Liver (tissue), 9 donors: ENCODE measurements around the gene IL26. TPM values are rescaled to one million over a fixed set of nuclear protein-coding genes. Genes with fewer than 3 reads are reported as not detected.

Experiments
- DNase-seq: peaks from one replicate; pipeline ENCODE4 v3.0.0-alpha.2; 2017; ENCODE audit warnings: low spot score
- H3K27ac ChIP-seq, 2 donors: one replicate each; pipeline ENCODE4 v1.7.0; 2013; ENCODE audit warnings: inconsistent platforms in 2 of 2, low read length in 2 of 2, control low read depth in 1 of 2, low read depth in 1 of 2, mild to moderate bottlenecking in 1 of 2
- H3K27me3 ChIP-seq, 4 donors: one replicate each; pipeline versions ENCODE4 v1.6.1 to v1.7.0; 2013; ENCODE audit warnings: low read length in 3 of 4, inconsistent platforms in 1 of 4, mild to moderate bottlenecking in 1 of 4, moderate library complexity in 1 of 4; ENCODE audit not compliant: control insufficient read depth in 4 of 4, insufficient read depth in 4 of 4
- H3K36me3 ChIP-seq, 4 donors: one replicate each; pipeline versions ENCODE4 v1.6.1 to v1.7.0; 2013; ENCODE audit warnings: low read length in 3 of 4, mild to moderate bottlenecking in 3 of 4, low read depth in 1 of 4, moderate library complexity in 1 of 4; ENCODE audit not compliant: control insufficient read depth in 4 of 4, insufficient read depth in 3 of 4
- H3K4me1 ChIP-seq, 4 donors: one replicate each; pipeline versions ENCODE4 v1.6.1 to v1.7.0; 2013; ENCODE audit warnings: low read length in 3 of 4, mild to moderate bottlenecking in 3 of 4, moderate library complexity in 1 of 4; ENCODE audit not compliant: control insufficient read depth in 4 of 4, insufficient read depth in 4 of 4
- H3K4me3 ChIP-seq, 3 donors: one replicate each; pipeline versions ENCODE4 v1.6.1 to v1.7.0; 2013; ENCODE audit warnings: low read length in 3 of 3, control low read depth in 1 of 3, low read depth in 1 of 3, mild to moderate bottlenecking in 1 of 3
- H3K9ac ChIP-seq, 2 donors: one replicate each; pipeline ENCODE4 v1.7.0; 2013; ENCODE audit warnings: low read length in 2 of 2, mild to moderate bottlenecking in 2 of 2, moderate library complexity in 2 of 2, control low read depth in 1 of 2, low read depth in 1 of 2
- H3K9me3 ChIP-seq, 4 donors: one replicate each; pipeline versions ENCODE4 v1.6.1 to v1.7.0; 2013; ENCODE audit warnings: low read length in 3 of 4; ENCODE audit not compliant: control insufficient read depth in 4 of 4
- EGR1 ChIP-seq, 2 donors: IDR thresholded peaks; 2 replicates each; pipeline ENCODE4 v1.6.1; 2016 to 2018; ENCODE audit warnings: antibody characterized with exemption in 2 of 2, low read depth in 2 of 2
- FOXA1 ChIP-seq: IDR thresholded peaks from 2 replicates; pipeline ENCODE4 v1.6.1; 2016; ENCODE audit warnings: antibody characterized with exemption
- FOXA2 ChIP-seq: IDR thresholded peaks from 2 replicates; pipeline ENCODE4 v1.6.1; 2016; ENCODE audit warnings: antibody characterized with exemption
- GABPA ChIP-seq, 2 donors: IDR thresholded peaks in 1 of 2; conservative IDR thresholded peaks in 1 of 2; 2 replicates each; pipeline ENCODE4 v1.6.1; 2016; ENCODE audit warnings: antibody characterized with exemption in 2 of 2, mild to moderate bottlenecking in 1 of 2, moderate library complexity in 1 of 2
- HNF4A ChIP-seq, 2 donors: conservative IDR thresholded peaks; 2 replicates each; pipeline ENCODE4 v1.6.1; 2016; ENCODE audit warnings: antibody characterized with exemption in 2 of 2, mild to moderate bottlenecking in 2 of 2
- JUND ChIP-seq, 2 donors: IDR thresholded peaks; 2 replicates each; pipeline ENCODE4 v1.6.1; 2016; ENCODE audit warnings: antibody characterized with exemption in 2 of 2
- NR2F2 ChIP-seq: IDR thresholded peaks from 2 replicates; pipeline ENCODE4 v1.6.1; 2016; ENCODE audit warnings: antibody characterized with exemption
- RAD21 ChIP-seq, 2 donors: IDR thresholded peaks; 2 replicates each; pipeline ENCODE4 v1.6.1; 2016; ENCODE audit warnings: antibody characterized with exemption in 2 of 2, mild to moderate bottlenecking in 2 of 2
- RXRA ChIP-seq, 2 donors: IDR thresholded peaks; 2 replicates each; pipeline ENCODE4 v1.6.1; 2017 to 2018; ENCODE audit warnings: antibody characterized with exemption in 2 of 2, mild to moderate bottlenecking in 1 of 2
- SP1 ChIP-seq: IDR thresholded peaks from 2 replicates; pipeline ENCODE4 v1.6.1; 2018; ENCODE audit warnings: antibody characterized with exemption, mild to moderate bottlenecking
- YY1 ChIP-seq: IDR thresholded peaks from 2 replicates; pipeline ENCODE4 v1.6.1; 2016; ENCODE audit warnings: antibody characterized with exemption, mild to moderate bottlenecking
- WGBS: extraction: QIAGEN DNeasy Blood & Tissue Kit; methylation state at CpG from one replicate; pipeline ENCODE4 v1.1.7; 2013; 5-methylcytosine and 5-hydroxymethylcytosine counted together
- polyA plus RNA-seq, 2 donors: library from polyadenylated mRNA; stranded (reverse) in 1 of 2; unstranded in 1 of 2; fragments of 200-250 nt in 1 of 2; fragments of >200 nt in 1 of 2; fragmentation: Nextera tagmentation in 1 of 2; extraction: Ambion mirVana in 1 of 2; gene quantifications; one replicate each; pipeline versions ENCODE4 v1.2.1 to v1.2.3, GENCODE V29; 2013 to 2015
- total RNA-seq, 2 donors: library from RNA; depleted of rRNA; stranded (reverse); fragments of >200 nt; gene quantifications; one replicate each; pipeline ENCODE4 v1.2.3, GENCODE V29; 2014
- TF ChIP-seq, protein P1 (sequence below): IDR thresholded peaks from 2 replicates; pipeline ENCODE4 v1.6.1; 2016; ENCODE audit warnings: antibody characterized with exemption
- TF ChIP-seq, protein P2 (sequence below): IDR thresholded peaks from 2 replicates; pipeline ENCODE4 v1.6.1; 2016; ENCODE audit warnings: antibody characterized with exemption, mild to moderate bottlenecking
- TF ChIP-seq, protein P3 (sequence below): fragments of 150-350 bp; IDR thresholded peaks from 2 replicates; pipeline ENCODE4 v1.5.1; 2017; ENCODE audit warnings: improper control_type of control experiment, low read depth, low read length; ENCODE audit not compliant: missing input control
- TF ChIP-seq, protein P4 (sequence below): IDR thresholded peaks from 2 replicates; pipeline ENCODE4 v1.6.1; 2016; ENCODE audit warnings: antibody characterized with exemption
- donor health status: healthy.
- donor health status: healthy.
- donor health status: healthy.
- donor health status: healthy.
- donor health status: healthy.

The IL26 gene
- total and polyA plus RNA-seq, 4 donors: not detected

DNA sequence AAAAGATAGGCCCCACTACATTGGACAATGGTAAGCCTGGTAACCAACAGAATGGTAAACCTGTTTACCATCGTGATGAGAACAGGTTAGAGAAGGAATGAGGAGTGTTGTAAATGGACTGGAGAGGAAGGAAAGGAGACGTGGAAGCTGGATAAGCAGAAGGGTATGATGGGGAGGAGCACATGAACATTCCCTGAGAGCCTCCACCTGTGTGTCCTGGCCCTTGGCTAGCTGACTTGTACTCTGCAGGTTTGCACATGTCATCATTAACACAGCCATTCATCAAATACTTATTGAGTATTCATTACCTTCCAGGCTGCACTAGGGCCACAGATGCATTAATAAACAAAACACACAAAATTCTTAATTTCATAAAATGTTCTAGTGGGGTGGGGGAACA, 4.3 kb upstream of the IL26 start:
- no peaks in the 10 kb centered on the region for H3K27me3 ChIP-seq
- no peaks in the 10 kb centered on the region for H3K9me3 ChIP-seq
- H3K27ac ChIP-seq: no peak overlapping the region
- H3K4me3 ChIP-seq: no peak overlapping the region
- TF ChIP-seq, protein P1, sequence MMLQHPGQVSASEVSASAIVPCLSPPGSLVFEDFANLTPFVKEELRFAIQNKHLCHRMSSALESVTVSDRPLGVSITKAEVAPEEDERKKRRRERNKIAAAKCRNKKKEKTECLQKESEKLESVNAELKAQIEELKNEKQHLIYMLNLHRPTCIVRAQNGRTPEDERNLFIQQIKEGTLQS: no peak
- TF ChIP-seq JUND (IDR thresholded peaks at IDR 0.05): no peak
- no peak for TF ChIP-seq NR2F2
- no peak for TF ChIP-seq RAD21 (IDR thresholded peaks at IDR 0.05)
- no peak for TF ChIP-seq SP1
- TF ChIP-seq, protein P2, sequence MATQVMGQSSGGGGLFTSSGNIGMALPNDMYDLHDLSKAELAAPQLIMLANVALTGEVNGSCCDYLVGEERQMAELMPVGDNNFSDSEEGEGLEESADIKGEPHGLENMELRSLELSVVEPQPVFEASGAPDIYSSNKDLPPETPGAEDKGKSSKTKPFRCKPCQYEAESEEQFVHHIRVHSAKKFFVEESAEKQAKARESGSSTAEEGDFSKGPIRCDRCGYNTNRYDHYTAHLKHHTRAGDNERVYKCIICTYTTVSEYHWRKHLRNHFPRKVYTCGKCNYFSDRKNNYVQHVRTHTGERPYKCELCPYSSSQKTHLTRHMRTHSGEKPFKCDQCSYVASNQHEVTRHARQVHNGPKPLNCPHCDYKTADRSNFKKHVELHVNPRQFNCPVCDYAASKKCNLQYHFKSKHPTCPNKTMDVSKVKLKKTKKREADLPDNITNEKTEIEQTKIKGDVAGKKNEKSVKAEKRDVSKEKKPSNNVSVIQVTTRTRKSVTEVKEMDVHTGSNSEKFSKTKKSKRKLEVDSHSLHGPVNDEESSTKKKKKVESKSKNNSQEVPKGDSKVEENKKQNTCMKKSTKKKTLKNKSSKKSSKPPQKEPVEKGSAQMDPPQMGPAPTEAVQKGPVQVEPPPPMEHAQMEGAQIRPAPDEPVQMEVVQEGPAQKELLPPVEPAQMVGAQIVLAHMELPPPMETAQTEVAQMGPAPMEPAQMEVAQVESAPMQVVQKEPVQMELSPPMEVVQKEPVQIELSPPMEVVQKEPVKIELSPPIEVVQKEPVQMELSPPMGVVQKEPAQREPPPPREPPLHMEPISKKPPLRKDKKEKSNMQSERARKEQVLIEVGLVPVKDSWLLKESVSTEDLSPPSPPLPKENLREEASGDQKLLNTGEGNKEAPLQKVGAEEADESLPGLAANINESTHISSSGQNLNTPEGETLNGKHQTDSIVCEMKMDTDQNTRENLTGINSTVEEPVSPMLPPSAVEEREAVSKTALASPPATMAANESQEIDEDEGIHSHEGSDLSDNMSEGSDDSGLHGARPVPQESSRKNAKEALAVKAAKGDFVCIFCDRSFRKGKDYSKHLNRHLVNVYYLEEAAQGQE: no peak
- no peak for TF ChIP-seq GABPA (IDR thresholded peaks at IDR 0.05 in 1 of 2, conservative IDR thresholded peaks at IDR 0.05 in 1 of 2)
- TF ChIP-seq, protein P3, sequence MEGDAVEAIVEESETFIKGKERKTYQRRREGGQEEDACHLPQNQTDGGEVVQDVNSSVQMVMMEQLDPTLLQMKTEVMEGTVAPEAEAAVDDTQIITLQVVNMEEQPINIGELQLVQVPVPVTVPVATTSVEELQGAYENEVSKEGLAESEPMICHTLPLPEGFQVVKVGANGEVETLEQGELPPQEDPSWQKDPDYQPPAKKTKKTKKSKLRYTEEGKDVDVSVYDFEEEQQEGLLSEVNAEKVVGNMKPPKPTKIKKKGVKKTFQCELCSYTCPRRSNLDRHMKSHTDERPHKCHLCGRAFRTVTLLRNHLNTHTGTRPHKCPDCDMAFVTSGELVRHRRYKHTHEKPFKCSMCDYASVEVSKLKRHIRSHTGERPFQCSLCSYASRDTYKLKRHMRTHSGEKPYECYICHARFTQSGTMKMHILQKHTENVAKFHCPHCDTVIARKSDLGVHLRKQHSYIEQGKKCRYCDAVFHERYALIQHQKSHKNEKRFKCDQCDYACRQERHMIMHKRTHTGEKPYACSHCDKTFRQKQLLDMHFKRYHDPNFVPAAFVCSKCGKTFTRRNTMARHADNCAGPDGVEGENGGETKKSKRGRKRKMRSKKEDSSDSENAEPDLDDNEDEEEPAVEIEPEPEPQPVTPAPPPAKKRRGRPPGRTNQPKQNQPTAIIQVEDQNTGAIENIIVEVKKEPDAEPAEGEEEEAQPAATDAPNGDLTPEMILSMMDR: no peak
- TF ChIP-seq EGR1 (IDR thresholded peaks at IDR 0.05; ENCODE audit: low read depth in 2 of 2): no peak
- TF ChIP-seq, protein P4, sequence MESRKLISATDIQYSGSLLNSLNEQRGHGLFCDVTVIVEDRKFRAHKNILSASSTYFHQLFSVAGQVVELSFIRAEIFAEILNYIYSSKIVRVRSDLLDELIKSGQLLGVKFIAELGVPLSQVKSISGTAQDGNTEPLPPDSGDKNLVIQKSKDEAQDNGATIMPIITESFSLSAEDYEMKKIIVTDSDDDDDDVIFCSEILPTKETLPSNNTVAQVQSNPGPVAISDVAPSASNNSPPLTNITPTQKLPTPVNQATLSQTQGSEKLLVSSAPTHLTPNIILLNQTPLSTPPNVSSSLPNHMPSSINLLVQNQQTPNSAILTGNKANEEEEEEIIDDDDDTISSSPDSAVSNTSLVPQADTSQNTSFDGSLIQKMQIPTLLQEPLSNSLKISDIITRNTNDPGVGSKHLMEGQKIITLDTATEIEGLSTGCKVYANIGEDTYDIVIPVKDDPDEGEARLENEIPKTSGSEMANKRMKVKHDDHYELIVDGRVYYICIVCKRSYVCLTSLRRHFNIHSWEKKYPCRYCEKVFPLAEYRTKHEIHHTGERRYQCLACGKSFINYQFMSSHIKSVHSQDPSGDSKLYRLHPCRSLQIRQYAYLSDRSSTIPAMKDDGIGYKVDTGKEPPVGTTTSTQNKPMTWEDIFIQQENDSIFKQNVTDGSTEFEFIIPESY: no peak
- WGBS: 75% methylated on average over 2 of the region's 2 CpGs
- DNase-seq: no peak
- H3K9ac ChIP-seq: no peak overlapping the region
- H3K4me1 ChIP-seq: no peaks in the 10 kb centered on the region
- no peaks in the 10 kb centered on the region for H3K36me3 ChIP-seq

DNA sequence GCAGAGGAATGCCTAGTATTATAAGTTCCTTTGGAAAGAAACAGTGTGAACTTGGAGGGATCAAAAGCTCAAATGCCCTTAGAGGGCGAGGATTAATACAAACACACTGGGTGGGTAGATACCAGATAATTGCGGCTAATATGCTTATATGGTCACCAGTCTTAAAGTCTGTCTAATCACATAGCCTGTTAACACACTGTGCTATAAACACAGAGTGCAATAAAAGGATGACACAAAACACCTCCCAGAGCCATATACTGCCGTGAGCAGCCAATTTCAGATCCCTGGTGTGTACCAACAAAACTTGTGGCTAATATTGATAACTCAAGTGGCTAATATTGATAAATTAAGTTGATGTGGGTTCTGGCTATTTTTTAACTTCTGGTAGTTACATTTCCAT, 1.7 kb upstream of the IL26 start:
- 85% methylated on average over 3 of the region's 3 CpGs for WGBS
- H3K4me1 ChIP-seq: peaks cover 0 to 7% (median 2%) of the 10 kb centered on the region in 4 donors
- H3K4me3 ChIP-seq: no peak overlapping the region
- H3K27me3 ChIP-seq: no peaks in the 10 kb centered on the region
- no peak overlapping the region for H3K27ac ChIP-seq
- H3K9ac ChIP-seq: no peak overlapping the region
- DNase-seq: no peak
- no peaks in the 10 kb centered on the region for H3K36me3 ChIP-seq
- no peaks in the 10 kb centered on the region for H3K9me3 ChIP-seq
- TF ChIP-seq, protein P1: no peak
- TF ChIP-seq, protein P3: no peak
- TF ChIP-seq RXRA (IDR thresholded peaks at IDR 0.05) (no peak), HNF4A (conservative IDR thresholded peaks at IDR 0.05) (no peak), GABPA (IDR thresholded peaks at IDR 0.05 in 1 of 2, conservative IDR thresholded peaks at IDR 0.05 in 1 of 2) (no peak), JUND (IDR thresholded peaks at IDR 0.05) (no peak), FOXA2 (no peak), YY1 (no peak), FOXA1 (no peak), SP1 (no peak)
- TF ChIP-seq, protein P4: no peak
- TF ChIP-seq, protein P2: no peak
